ENCODE data around the gene PRRT3.

Gene PRRT3

DNA sequence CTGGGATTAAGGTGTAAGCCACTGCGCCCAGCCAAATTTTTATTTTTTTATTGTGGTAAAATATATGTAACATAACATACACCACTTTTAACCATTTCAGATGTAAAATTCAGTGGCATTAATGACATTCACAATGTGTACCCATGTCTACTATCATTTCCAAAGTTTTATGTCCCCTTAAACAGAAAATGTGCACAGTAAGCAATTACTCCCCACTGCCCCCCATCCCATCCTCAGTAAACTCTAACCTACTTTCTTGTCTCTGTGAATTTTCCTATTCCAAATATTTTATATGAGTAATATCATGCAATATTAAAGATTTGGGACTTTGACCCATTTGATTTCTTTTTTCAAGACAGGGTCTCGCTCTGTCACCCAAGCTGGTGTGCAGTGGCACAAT lies 14.6 kb upstream of the PRRT3 start:
- Histone ChIP-seq H3K36me3 (ENCODE audit: control insufficient read depth, insufficient read depth, low read length) (peaks cover 55% of the 10 kb centered on the region), H3K4me3 (ENCODE audit: insufficient read depth, low read depth, low read length, poor library complexity, severe bottlenecking) (no peak overlapping the region), H3K27ac (ENCODE audit: insufficient read depth, low read length, poor library complexity, severe bottlenecking) (no peak overlapping the region), H3K4me1 (ENCODE audit: control insufficient read depth, insufficient read depth, low read length, poor library complexity, severe bottlenecking) (no peaks in the 10 kb centered on the region), H3K27me3 (replicated peaks; ENCODE audit: control insufficient read depth, insufficient read depth, low read length, poor library complexity, severe bottlenecking) (no peaks in the 10 kb centered on the region), H3K9me3 (ENCODE audit: control insufficient read depth, low read length) (no peaks in the 10 kb centered on the region)
- no peak for DNase-seq

DNA sequence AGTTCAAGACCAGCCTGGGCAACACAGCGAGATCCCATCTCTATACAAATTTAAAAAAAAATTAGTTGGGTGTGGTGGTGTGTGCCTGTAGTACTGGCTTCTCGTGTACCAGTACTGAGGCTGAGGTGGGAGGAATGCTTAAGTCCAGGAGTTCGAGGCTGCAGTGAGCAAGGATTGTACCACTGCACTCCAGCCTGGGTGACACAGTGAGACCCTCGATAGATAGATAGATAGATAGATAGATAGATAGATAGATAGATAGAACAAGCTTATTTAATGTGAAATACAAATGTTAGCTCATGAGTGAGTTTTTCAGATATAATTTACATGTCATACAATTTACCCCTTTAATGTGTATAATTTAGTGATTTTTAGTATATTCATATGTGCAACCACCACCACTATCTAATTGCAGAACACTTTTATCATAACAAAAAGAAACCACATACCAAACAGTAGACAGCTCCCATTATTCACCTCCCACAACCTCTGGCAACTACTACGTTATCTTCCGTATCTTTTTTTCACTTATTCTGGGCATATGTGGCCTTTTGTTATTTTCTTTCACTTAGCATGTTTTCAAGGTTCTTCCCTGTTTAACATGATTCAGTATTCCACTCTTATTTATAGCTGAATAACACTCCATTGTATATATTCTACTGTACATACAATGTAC lies 13.1 kb upstream of the PRRT3 start:
- H3K36me3 ChIP-seq (ENCODE audit: control insufficient read depth, insufficient read depth, low read length): peaks cover 41% of the 10 kb centered on the region
- no peak overlapping the region for H3K4me3 ChIP-seq (ENCODE audit: insufficient read depth, low read depth, low read length, poor library complexity, severe bottlenecking)
- no peak for DNase-seq
- H3K4me1 ChIP-seq (ENCODE audit: control insufficient read depth, insufficient read depth, low read length, poor library complexity, severe bottlenecking): no peaks in the 10 kb centered on the region
- no peak overlapping the region for H3K27ac ChIP-seq (ENCODE audit: insufficient read depth, low read length, poor library complexity, severe bottlenecking)
- no peaks in the 10 kb centered on the region for H3K27me3 ChIP-seq (replicated peaks; ENCODE audit: control insufficient read depth, insufficient read depth, low read length, poor library complexity, severe bottlenecking)
- no peaks in the 10 kb centered on the region for H3K9me3 ChIP-seq (ENCODE audit: control insufficient read depth, low read length)

DNA sequence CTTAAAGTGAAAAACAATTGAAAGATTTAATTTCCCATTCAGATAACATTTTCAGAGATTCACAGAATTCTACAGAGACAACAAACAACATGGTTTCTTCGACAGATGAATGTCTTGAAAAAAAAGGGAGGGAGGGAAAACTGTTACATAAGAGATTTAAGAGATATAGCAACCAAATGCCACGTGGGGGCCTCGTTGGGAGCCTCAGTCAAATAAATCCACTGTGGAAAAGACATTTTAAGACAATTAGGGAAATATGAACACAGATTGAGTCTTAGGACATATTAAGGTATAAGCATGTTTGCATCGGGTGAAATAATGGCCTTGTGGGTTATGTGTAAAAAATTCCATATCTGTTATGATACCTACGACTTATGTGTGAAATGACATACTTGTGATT lies 5.0 kb upstream of the PRRT3 start:
- Histone ChIP-seq H3K27ac (ENCODE audit: insufficient read depth, low read length, poor library complexity, severe bottlenecking) (no peak overlapping the region), H3K9me3 (ENCODE audit: control insufficient read depth, low read length) (no peaks in the 10 kb centered on the region), H3K36me3 (ENCODE audit: control insufficient read depth, insufficient read depth, low read length) (no peaks in the 10 kb centered on the region), H3K27me3 (replicated peaks; ENCODE audit: control insufficient read depth, insufficient read depth, low read length, poor library complexity, severe bottlenecking) (no peaks in the 10 kb centered on the region), H3K4me3 (ENCODE audit: insufficient read depth, low read depth, low read length, poor library complexity, severe bottlenecking) (no peak overlapping the region), H3K4me1 (ENCODE audit: control insufficient read depth, insufficient read depth, low read length, poor library complexity, severe bottlenecking) (no peaks in the 10 kb centered on the region)
- DNase-seq: no peak

DNA sequence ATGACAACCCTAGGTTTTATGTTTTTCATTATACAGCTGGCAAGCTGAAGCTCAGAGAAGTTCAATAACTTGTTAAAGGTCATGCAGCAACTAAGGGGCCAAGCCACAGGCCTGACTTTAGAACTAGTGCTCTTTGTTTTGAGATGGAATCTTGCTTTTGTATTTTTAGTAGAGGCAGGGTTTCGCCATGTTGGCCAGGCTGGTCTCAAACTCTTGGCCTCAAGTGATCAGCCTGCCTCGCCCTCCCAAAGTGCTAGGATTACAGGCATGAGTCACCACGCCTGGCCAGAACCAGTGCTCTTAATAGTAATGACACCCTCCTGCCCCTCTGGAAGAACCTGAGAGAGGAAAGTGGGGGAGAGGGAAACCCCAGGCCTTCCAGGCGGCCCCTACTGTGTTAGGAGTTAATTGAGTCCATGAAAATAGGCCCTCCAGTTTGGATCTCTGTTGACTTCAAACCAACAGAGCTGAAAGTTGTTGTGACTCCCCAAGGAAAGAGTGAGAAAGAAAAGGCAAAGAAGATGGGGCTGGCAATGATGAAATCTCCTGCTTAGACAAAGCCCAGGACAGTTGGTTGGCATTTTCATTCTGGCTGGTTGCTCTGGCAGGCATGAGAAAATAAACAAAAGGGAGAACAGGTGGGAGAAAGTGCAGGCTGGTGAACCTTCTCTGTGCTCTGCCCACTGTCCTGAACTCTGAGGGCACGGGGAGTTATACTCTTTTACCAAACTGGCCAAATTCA lies 3.6 kb upstream of the PRRT3 start:
- Histone ChIP-seq H3K27me3 (replicated peaks; ENCODE audit: control insufficient read depth, insufficient read depth, low read length, poor library complexity, severe bottlenecking) (no peaks in the 10 kb centered on the region), H3K27ac (ENCODE audit: insufficient read depth, low read length, poor library complexity, severe bottlenecking) (no peak overlapping the region), H3K9me3 (ENCODE audit: control insufficient read depth, low read length) (no peaks in the 10 kb centered on the region), H3K4me3 (ENCODE audit: insufficient read depth, low read depth, low read length, poor library complexity, severe bottlenecking) (no peak overlapping the region), H3K4me1 (ENCODE audit: control insufficient read depth, insufficient read depth, low read length, poor library complexity, severe bottlenecking) (peaks cover 11% of the 10 kb centered on the region), H3K36me3 (ENCODE audit: control insufficient read depth, insufficient read depth, low read length) (no peaks in the 10 kb centered on the region)
- no peak for DNase-seq

DNA sequence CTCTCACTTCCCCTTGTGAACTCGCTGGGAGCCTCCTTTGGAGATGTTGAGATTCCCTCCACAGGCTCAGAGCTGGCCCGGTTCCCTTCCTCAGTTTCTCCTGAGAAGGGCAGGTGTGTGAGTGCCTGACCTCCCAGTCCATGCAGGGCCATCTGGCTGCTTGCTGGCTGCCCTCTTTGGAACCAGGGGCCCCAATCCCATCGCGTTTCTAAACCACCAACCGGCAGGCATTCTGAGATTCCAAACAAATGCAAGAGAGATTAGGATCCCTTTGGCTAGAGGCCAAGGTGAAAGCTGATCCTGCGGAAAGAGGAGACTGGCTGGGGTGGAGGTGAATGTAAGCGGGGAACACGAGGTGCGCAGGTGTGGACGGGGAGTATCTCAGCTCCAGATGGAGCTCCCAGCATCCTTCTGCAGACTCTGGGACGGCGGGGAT lies 2.9 kb upstream of the PRRT3 start:
- H3K9me3 ChIP-seq (ENCODE audit: control insufficient read depth, low read length): no peaks in the 10 kb centered on the region
- H3K27me3 ChIP-seq (replicated peaks; ENCODE audit: control insufficient read depth, insufficient read depth, low read length, poor library complexity, severe bottlenecking): no peaks in the 10 kb centered on the region
- no peak overlapping the region for H3K27ac ChIP-seq (ENCODE audit: insufficient read depth, low read length, poor library complexity, severe bottlenecking)
- no peak for DNase-seq
- peaks cover 12% of the 10 kb centered on the region for H3K4me1 ChIP-seq (ENCODE audit: control insufficient read depth, insufficient read depth, low read length, poor library complexity, severe bottlenecking)
- no peaks in the 10 kb centered on the region for H3K36me3 ChIP-seq (ENCODE audit: control insufficient read depth, insufficient read depth, low read length)
- H3K4me3 ChIP-seq (ENCODE audit: insufficient read depth, low read depth, low read length, poor library complexity, severe bottlenecking): no peak overlapping the region

DNA sequence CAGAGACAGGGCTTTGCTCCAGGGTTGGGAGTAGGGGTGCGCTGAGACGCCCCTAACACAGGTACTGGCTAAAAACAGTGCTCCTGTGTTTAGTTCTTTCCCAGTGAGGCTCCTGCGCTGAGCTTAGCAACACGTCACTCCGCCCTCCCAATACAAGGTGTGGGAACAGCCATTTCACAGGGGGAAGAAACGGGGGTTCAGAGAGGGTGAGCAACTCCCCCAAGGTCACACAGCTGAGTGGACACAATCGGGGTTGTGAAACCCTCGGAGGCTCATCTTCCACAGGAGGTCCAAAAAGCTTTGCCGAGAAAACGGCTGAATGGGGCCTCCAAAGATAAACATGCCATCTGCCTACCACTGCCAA lies 628 bp downstream of the PRRT3 start:
- DNase-seq: no peak
- H3K4me3 ChIP-seq (ENCODE audit: insufficient read depth, low read depth, low read length, poor library complexity, severe bottlenecking): peak overlapping the region; percentile 69
- H3K4me1 ChIP-seq (ENCODE audit: control insufficient read depth, insufficient read depth, low read length, poor library complexity, severe bottlenecking): peaks cover 12% of the 10 kb centered on the region
- H3K36me3 ChIP-seq (ENCODE audit: control insufficient read depth, insufficient read depth, low read length): no peaks in the 10 kb centered on the region
- H3K9me3 ChIP-seq (ENCODE audit: control insufficient read depth, low read length): no peaks in the 10 kb centered on the region
- no peaks in the 10 kb centered on the region for H3K27me3 ChIP-seq (replicated peaks; ENCODE audit: control insufficient read depth, insufficient read depth, low read length, poor library complexity, severe bottlenecking)
- H3K27ac ChIP-seq (ENCODE audit: insufficient read depth, low read length, poor library complexity, severe bottlenecking): no peak overlapping the region

DNA sequence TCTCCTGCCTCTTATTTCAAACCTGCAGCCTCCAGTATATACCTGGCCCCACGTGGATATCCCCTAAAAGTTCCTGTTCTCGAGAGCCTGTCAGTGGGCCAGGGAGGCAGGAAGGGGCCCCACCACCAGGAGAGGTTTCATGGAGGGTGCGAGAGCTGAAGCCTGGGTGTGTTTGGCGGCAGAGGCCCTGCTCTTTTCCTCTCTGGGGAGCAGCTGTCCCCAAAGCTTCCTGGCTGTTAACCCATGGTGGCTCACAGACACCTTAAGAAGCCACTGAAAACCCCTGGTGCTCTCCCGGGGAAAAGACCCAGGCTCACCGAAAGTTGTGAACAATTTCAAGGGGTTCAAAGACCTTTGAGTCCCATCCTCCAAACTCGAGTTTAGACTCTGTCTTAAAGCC lies 1.1 kb downstream of the PRRT3 start:
- Histone ChIP-seq H3K36me3 (ENCODE audit: control insufficient read depth, insufficient read depth, low read length) (no peaks in the 10 kb centered on the region), H3K4me3 (ENCODE audit: insufficient read depth, low read depth, low read length, poor library complexity, severe bottlenecking) (peak overlapping the region; percentile 69), H3K4me1 (ENCODE audit: control insufficient read depth, insufficient read depth, low read length, poor library complexity, severe bottlenecking) (peaks cover 12% of the 10 kb centered on the region), H3K27me3 (replicated peaks; ENCODE audit: control insufficient read depth, insufficient read depth, low read length, poor library complexity, severe bottlenecking) (no peaks in the 10 kb centered on the region), H3K9me3 (ENCODE audit: control insufficient read depth, low read length) (no peaks in the 10 kb centered on the region), H3K27ac (ENCODE audit: insufficient read depth, low read length, poor library complexity, severe bottlenecking) (no peak overlapping the region)
- DNase-seq: no peak

DNA sequence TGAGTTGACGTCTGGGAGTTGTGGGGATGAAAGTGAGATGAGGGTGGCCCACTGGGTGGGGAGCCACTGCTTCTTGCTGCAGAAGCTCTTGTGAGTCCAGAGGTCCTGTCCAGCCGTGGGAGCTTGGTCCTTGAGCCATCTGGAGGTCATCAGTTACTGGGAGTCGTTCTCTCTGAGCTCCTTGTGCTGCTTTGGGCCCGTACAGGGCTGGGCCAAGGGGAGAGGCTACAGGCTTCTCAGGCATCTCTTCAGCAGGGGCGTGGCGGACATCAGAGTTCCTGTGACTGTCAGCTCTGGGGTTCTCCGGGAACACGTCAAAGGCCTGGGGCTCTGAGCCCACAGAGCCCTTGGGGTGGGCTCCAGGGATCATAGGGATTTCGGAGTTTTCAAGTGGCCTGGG lies 2.6 kb downstream of the PRRT3 start:
- H3K36me3 ChIP-seq (ENCODE audit: control insufficient read depth, insufficient read depth, low read length): no peaks in the 10 kb centered on the region
- no peaks in the 10 kb centered on the region for H3K27me3 ChIP-seq (replicated peaks; ENCODE audit: control insufficient read depth, insufficient read depth, low read length, poor library complexity, severe bottlenecking)
- DNase-seq: no peak
- peaks cover 12% of the 10 kb centered on the region for H3K4me1 ChIP-seq (ENCODE audit: control insufficient read depth, insufficient read depth, low read length, poor library complexity, severe bottlenecking)
- H3K9me3 ChIP-seq (ENCODE audit: control insufficient read depth, low read length): no peaks in the 10 kb centered on the region
- H3K27ac ChIP-seq (ENCODE audit: insufficient read depth, low read length, poor library complexity, severe bottlenecking): no peak overlapping the region
- H3K4me3 ChIP-seq (ENCODE audit: insufficient read depth, low read depth, low read length, poor library complexity, severe bottlenecking): no peak overlapping the region

DNA sequence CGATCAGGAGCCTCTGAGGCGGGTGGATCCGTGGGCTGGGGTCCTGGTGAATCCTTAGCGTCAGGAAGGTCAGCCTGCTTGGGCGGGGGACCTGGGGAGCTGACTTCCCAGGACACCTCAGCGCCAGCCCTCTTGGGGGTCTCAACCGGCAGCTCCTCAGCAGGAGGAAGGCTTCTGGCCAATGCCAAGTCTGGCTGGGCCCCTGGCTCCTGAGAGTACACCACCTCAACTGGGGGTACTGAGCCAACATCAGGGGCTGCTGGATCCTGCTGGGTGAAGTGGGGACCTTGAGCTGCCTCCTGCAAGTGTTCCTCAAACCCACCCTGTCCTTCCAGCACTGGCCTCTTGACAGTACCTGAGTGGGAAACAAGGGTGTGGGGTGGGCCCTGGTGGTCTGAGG lies 3.1 kb downstream of the PRRT3 start:
- H3K9me3 ChIP-seq (ENCODE audit: control insufficient read depth, low read length): no peaks in the 10 kb centered on the region
- H3K27me3 ChIP-seq (replicated peaks; ENCODE audit: control insufficient read depth, insufficient read depth, low read length, poor library complexity, severe bottlenecking): no peaks in the 10 kb centered on the region
- no peak overlapping the region for H3K4me3 ChIP-seq (ENCODE audit: insufficient read depth, low read depth, low read length, poor library complexity, severe bottlenecking)
- no peak overlapping the region for H3K27ac ChIP-seq (ENCODE audit: insufficient read depth, low read length, poor library complexity, severe bottlenecking)
- DNase-seq: no peak
- peaks cover 12% of the 10 kb centered on the region for H3K4me1 ChIP-seq (ENCODE audit: control insufficient read depth, insufficient read depth, low read length, poor library complexity, severe bottlenecking)
- no peaks in the 10 kb centered on the region for H3K36me3 ChIP-seq (ENCODE audit: control insufficient read depth, insufficient read depth, low read length)

DNA sequence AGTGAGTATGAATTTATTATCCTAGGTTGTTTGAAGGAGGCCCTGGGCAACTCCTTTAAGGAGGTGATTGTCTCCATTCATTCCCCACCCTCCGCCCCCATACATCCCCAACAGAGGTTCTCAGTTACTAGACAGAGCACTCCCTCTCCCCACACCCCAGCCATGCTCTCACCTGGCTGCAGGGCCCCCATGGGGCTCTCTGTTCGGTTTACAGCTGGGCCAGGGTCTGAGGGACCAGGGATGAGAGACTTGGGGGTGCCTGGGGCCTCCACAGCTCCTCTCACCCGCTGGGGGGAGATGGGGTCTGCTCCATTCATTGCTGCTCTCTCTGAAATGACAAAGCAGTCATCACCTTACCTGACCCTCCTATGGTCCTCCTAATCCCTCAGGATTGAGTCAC lies 3.6 kb downstream of the PRRT3 start:
- peaks cover 12% of the 10 kb centered on the region for H3K4me1 ChIP-seq (ENCODE audit: control insufficient read depth, insufficient read depth, low read length, poor library complexity, severe bottlenecking)
- DNase-seq: no peak
- H3K9me3 ChIP-seq (ENCODE audit: control insufficient read depth, low read length): no peaks in the 10 kb centered on the region
- H3K27me3 ChIP-seq (replicated peaks; ENCODE audit: control insufficient read depth, insufficient read depth, low read length, poor library complexity, severe bottlenecking): no peaks in the 10 kb centered on the region
- no peak overlapping the region for H3K4me3 ChIP-seq (ENCODE audit: insufficient read depth, low read depth, low read length, poor library complexity, severe bottlenecking)
- H3K36me3 ChIP-seq (ENCODE audit: control insufficient read depth, insufficient read depth, low read length): no peaks in the 10 kb centered on the region
- H3K27ac ChIP-seq (ENCODE audit: insufficient read depth, low read length, poor library complexity, severe bottlenecking): no peak overlapping the region
